K562 (cell line): ENCODE measurements around the gene BCAN. TPM values are rescaled to one million over a fixed set of nuclear protein-coding genes. Genes with fewer than 3 reads are reported as not detected.

ENCODE experiments used
- BRD9 ChIP-seq: fragments of 450-650 bp; IDR thresholded peaks from 2 replicates; pipeline ENCODE4 v1.6.1; 2018; ENCODE audit warnings: low read depth; ENCODE audit not compliant: partially characterized antibody
- CCNT2 ChIP-seq: IDR thresholded peaks from 2 replicates; pipeline ENCODE4 v1.6.1; 2011; ENCODE audit warnings: borderline replicate concordance, low read depth, mild to moderate bottlenecking, moderate library complexity, mixed read lengths, low read length; ENCODE audit not compliant: insufficient read length; ENCODE audit errors: extremely low read depth
- FOXJ3 ChIP-seq: sonication (generic); formaldehyde crosslinking; IDR thresholded peaks from 2 replicates; pipeline ENCODE4 v1.4.0; 2020; ENCODE audit warnings: mild to moderate bottlenecking, missing genetic modification reagents
- HOXB6 ChIP-seq: fragments of 250-450 bp; sonication (Bioruptor Pico); IDR thresholded peaks from 2 replicates; pipeline ENCODE4 v1.5.1; 2022; ENCODE audit warnings: mild to moderate bottlenecking, borderline replicate concordance
- IFI16 ChIP-seq: fragments of 250-450 bp; sonication (Bioruptor Pico); IDR thresholded peaks from 2 replicates; pipeline ENCODE4 v2.1.2; 2022; ENCODE audit warnings: mild to moderate bottlenecking, inconsistent platforms
- NFRKB ChIP-seq: fragments of 450-650 bp; IDR thresholded peaks from 2 replicates; pipeline ENCODE4 v1.6.1; 2016; ENCODE audit warnings: low read depth
- RFX5 ChIP-seq: IDR thresholded peaks from 2 replicates; pipeline ENCODE4 v1.6.1; 2011; ENCODE audit warnings: low read depth, mild to moderate bottlenecking, improper control_type of control experiment, low read length
- SMC3 ChIP-seq: conservative IDR thresholded peaks from 2 replicates; pipeline ENCODE4 v1.6.1; 2011; ENCODE audit warnings: low read depth, low read length, improper control_type of control experiment; ENCODE audit not compliant: insufficient read depth
- SOX6 ChIP-seq: fragments of 450-650 bp; IDR thresholded peaks from 2 replicates; pipeline ENCODE4 v1.6.1; 2014; ENCODE audit warnings: mild to moderate bottlenecking
- TAF9B ChIP-seq: fragments of 450-650 bp; IDR thresholded peaks from 2 replicates; pipeline ENCODE4 v1.6.1; 2018; ENCODE audit warnings: mild to moderate bottlenecking; ENCODE audit not compliant: partially characterized antibody
- TRIM24 ChIP-seq, 2 experiments: fragments of 450-650 bp; IDR thresholded peaks; 2 replicates each; pipeline ENCODE4 v1.6.1; 2016
- ZNF584 ChIP-seq: fragments of 200-800 bp; sonication (Bioruptor generic); IDR thresholded peaks from 2 replicates; pipeline ENCODE4 v1.6.1; 2016; ENCODE audit warnings: low read depth, mild to moderate bottlenecking, missing genetic modification characterization, missing compliant biosample characterization
- polyA plus RNA-seq, 8 experiments: library from polyadenylated mRNA; depleted of rRNA in 4 of 8; stranded (reverse) in 5 of 8; unstranded in 3 of 8; fragments of >200 nt; fragmentation: Nextera tagmentation in 2 of 8; fragmentation: Illumina TruSeq in 1 of 8; extraction: Ambion mirVana in 2 of 8; extraction: Trizol in 1 of 8; gene quantifications; 2 replicates each; pipeline versions ENCODE4 v1.2.1 to v1.2.3, GENCODE V29; 2011 to 2014; ENCODE audit warnings: inconsistent platforms in 1 of 8, missing spikeins in 1 of 8
- total RNA-seq, 7 experiments: library from RNA; depleted of rRNA in 6 of 7; stranded (reverse); fragments of >200 nt in 6 of 7; fragmentation: Illumina TruSeq in 2 of 7; extraction: Trizol in 2 of 7; gene quantifications; 2 replicates each; pipeline versions ENCODE4 v1.2.1 to v1.2.3, GENCODE V29; 2011 to 2021; ENCODE audit warnings: low replicate concordance in 1 of 7
- TF ChIP-seq, protein P1 (sequence below): sonication (generic); formaldehyde crosslinking; IDR thresholded peaks from 2 replicates; pipeline ENCODE4 v1.8.0; 2022; ENCODE audit warnings: mild to moderate bottlenecking, low read depth, missing genetic modification reagents
- TF ChIP-seq, protein P2 (sequence below): fragments of 450-650 bp; IDR thresholded peaks from 2 replicates; pipeline ENCODE4 v1.6.1; 2016; ENCODE audit warnings: mild to moderate bottlenecking, moderate library complexity

Gene BCAN
- total and polyA plus RNA-seq, 9 of the 15 experiments (the other 6 are each of a cell fraction or from before 2014, with no cell fraction given), result 0.04 to 0.33 (median 0.14) TPM; not detected in 5

DNA sequence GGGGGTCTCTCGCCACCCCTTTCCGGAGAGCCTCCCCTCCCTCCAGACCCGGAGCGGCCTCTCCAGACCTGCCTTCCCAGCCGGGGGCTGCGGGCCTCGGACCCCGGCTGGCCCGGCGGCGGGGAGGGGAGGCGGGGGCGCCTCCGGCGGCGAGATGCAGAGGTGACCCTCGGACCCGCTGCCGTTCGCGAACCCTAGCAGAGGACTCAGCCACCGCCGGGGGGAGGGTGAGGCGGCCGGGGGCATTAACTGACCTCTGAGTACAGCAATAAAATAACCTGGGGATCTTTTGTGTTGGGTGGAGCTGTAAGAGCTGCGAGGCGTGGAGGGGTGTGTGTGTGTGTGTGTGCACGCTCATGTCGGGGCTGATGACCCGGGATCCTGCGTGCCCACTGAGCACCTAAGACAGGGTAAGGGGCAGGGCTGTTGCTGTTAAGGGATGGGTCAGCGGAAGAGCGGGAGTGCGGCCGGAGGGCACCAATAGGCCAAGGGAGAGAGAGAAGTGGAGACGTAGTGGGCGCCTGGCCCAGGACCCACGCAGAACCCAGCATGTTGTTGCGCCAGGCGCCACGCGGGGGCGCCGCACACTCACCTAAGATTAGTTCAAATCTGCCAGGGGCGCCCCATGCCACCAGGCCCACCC lies 16.4 kb upstream of the BCAN start (continued):
- TF ChIP-seq FOXJ3 (CRISPR knock-in tag) (no peak), BRD9 (no peak), IFI16 (no peak), RFX5 (no peak), SMC3 (peak; percentile 64), SOX6 (no peak), CCNT2 (no peak), ZNF584 (CRISPR knock-in tag) (no peak), NFRKB (no peak), HOXB6 (no peak), TAF9B (no peak), TRIM24 (IDR thresholded peaks at IDR 0.05) (no peak)
- TF ChIP-seq, protein P1, sequence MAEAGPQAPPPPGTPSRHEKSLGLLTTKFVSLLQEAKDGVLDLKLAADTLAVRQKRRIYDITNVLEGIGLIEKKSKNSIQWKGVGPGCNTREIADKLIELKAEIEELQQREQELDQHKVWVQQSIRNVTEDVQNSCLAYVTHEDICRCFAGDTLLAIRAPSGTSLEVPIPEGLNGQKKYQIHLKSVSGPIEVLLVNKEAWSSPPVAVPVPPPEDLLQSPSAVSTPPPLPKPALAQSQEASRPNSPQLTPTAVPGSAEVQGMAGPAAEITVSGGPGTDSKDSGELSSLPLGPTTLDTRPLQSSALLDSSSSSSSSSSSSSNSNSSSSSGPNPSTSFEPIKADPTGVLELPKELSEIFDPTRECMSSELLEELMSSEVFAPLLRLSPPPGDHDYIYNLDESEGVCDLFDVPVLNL, result 0 out of 2 replicates have a peak, but pooled peaks have one; percentile 6
- TF ChIP-seq, protein P2, sequence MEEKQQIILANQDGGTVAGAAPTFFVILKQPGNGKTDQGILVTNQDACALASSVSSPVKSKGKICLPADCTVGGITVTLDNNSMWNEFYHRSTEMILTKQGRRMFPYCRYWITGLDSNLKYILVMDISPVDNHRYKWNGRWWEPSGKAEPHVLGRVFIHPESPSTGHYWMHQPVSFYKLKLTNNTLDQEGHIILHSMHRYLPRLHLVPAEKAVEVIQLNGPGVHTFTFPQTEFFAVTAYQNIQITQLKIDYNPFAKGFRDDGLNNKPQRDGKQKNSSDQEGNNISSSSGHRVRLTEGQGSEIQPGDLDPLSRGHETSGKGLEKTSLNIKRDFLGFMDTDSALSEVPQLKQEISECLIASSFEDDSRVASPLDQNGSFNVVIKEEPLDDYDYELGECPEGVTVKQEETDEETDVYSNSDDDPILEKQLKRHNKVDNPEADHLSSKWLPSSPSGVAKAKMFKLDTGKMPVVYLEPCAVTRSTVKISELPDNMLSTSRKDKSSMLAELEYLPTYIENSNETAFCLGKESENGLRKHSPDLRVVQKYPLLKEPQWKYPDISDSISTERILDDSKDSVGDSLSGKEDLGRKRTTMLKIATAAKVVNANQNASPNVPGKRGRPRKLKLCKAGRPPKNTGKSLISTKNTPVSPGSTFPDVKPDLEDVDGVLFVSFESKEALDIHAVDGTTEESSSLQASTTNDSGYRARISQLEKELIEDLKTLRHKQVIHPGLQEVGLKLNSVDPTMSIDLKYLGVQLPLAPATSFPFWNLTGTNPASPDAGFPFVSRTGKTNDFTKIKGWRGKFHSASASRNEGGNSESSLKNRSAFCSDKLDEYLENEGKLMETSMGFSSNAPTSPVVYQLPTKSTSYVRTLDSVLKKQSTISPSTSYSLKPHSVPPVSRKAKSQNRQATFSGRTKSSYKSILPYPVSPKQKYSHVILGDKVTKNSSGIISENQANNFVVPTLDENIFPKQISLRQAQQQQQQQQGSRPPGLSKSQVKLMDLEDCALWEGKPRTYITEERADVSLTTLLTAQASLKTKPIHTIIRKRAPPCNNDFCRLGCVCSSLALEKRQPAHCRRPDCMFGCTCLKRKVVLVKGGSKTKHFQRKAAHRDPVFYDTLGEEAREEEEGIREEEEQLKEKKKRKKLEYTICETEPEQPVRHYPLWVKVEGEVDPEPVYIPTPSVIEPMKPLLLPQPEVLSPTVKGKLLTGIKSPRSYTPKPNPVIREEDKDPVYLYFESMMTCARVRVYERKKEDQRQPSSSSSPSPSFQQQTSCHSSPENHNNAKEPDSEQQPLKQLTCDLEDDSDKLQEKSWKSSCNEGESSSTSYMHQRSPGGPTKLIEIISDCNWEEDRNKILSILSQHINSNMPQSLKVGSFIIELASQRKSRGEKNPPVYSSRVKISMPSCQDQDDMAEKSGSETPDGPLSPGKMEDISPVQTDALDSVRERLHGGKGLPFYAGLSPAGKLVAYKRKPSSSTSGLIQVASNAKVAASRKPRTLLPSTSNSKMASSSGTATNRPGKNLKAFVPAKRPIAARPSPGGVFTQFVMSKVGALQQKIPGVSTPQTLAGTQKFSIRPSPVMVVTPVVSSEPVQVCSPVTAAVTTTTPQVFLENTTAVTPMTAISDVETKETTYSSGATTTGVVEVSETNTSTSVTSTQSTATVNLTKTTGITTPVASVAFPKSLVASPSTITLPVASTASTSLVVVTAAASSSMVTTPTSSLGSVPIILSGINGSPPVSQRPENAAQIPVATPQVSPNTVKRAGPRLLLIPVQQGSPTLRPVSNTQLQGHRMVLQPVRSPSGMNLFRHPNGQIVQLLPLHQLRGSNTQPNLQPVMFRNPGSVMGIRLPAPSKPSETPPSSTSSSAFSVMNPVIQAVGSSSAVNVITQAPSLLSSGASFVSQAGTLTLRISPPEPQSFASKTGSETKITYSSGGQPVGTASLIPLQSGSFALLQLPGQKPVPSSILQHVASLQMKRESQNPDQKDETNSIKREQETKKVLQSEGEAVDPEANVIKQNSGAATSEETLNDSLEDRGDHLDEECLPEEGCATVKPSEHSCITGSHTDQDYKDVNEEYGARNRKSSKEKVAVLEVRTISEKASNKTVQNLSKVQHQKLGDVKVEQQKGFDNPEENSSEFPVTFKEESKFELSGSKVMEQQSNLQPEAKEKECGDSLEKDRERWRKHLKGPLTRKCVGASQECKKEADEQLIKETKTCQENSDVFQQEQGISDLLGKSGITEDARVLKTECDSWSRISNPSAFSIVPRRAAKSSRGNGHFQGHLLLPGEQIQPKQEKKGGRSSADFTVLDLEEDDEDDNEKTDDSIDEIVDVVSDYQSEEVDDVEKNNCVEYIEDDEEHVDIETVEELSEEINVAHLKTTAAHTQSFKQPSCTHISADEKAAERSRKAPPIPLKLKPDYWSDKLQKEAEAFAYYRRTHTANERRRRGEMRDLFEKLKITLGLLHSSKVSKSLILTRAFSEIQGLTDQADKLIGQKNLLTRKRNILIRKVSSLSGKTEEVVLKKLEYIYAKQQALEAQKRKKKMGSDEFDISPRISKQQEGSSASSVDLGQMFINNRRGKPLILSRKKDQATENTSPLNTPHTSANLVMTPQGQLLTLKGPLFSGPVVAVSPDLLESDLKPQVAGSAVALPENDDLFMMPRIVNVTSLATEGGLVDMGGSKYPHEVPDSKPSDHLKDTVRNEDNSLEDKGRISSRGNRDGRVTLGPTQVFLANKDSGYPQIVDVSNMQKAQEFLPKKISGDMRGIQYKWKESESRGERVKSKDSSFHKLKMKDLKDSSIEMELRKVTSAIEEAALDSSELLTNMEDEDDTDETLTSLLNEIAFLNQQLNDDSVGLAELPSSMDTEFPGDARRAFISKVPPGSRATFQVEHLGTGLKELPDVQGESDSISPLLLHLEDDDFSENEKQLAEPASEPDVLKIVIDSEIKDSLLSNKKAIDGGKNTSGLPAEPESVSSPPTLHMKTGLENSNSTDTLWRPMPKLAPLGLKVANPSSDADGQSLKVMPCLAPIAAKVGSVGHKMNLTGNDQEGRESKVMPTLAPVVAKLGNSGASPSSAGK, result no peak
